Measurements from ENCODE around the gene BCR.

DNA sequence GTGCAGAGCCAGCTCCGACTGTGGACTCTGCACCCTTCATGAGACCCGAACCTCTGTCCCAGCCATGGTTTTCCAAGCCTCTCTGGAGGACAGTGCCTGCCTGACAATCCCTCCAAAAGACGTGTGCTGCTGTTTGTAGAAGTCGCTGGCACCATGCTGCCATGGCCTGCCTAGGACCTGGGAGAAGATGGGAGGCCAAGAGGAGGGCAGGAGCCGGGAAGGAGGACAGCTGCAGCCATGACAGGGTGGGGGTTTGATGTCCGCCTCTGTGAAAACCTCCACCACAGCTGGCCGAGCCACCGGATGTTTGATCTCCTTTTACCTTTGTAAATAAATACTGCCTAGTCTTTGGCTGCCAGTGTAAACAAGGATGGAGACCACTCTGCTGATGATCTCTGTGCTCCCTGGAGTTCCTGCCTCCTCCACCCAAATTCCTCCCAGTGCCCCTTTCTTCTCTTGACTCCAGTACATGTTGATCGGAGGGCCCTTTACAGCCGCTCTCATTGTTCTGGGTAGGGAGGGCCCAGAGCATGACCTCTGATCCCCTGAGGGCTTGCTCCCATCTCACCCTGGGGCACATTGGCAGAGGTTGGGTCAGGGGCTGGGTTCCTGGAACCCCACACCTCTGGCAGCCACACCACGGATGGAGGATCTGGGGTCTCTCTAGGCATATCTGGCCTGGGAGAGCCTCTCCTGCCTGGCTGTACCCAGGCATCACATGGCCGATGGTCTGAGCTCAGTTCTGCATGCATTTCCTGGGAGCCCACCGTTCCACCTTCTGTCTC lies 66.9 kb downstream of the BCR start:
- TF ChIP-seq YY1 (IDR thresholded peaks at IDR 0.05; ENCODE audit: insufficient read depth, insufficient read length) (no peak), SUZ12 (IDR thresholded peaks at IDR 0.05; ENCODE audit: extremely low read depth, insufficient read depth, insufficient read length) (no peak), ZNF274 (IDR thresholded peaks at IDR 0.05; ENCODE audit: low read depth, low read length) (no peak)

Measured in NT2/D1 (cell line).